Measurements from ENCODE around the gene ETV6. TPM values are rescaled to one million over a fixed set of nuclear protein-coding genes. Genes with fewer than 3 reads are reported as not detected.

ETV6 gene
- total RNA-seq, 1 experiment from 2014 or later, result 14.1 TPM

- H2AFZ ChIP-seq (ENCODE audit: low read depth, low read length, poor library complexity, severe bottlenecking), result no peak overlapping the region
- POLR2A ChIA-PET, result no interaction called here
- H3K9me2 ChIP-seq (ENCODE audit: insufficient read depth), result no peaks in the 10 kb centered on the region
- no peak overlapping the region for H3K27ac ChIP-seq (ENCODE audit: low read depth, low read length)
- H3K36me3 ChIP-seq (ENCODE audit: control insufficient read depth in 1 of 2, insufficient read depth in 2 of 2, low read length in 2 of 2), result no peaks in the 10 kb centered on the region
- H3K79me2 ChIP-seq (ENCODE audit: insufficient read depth, low read length), result no peaks in the 10 kb centered on the region
- H3K4me2 ChIP-seq (ENCODE audit: low read length), result no peak overlapping the region
- H4K20me1 ChIP-seq (ENCODE audit: insufficient read depth), result no peaks in the 10 kb centered on the region
- TF ChIP-seq SRF (IDR thresholded peaks at IDR 0.05; ENCODE audit: low read depth), result no peak
- TF ChIP-seq SIN3A (IDR thresholded peaks at IDR 0.05; ENCODE audit: low read depth), result no peak
- TF ChIP-seq RAD21 (IDR thresholded peaks at IDR 0.05; ENCODE audit: low read depth), result no peak
- TF ChIP-seq CTCF (IDR thresholded peaks at IDR 0.05 in 2 of 3, conservative IDR thresholded peaks at IDR 0.05 in 1 of 3; ENCODE audit: borderline replicate concordance in 1 of 3, insufficient read depth in 1 of 3, low read depth in 2 of 3, low read length in 2 of 3), result no peak
- TF ChIP-seq REST (IDR thresholded peaks at IDR 0.05; ENCODE audit: low read depth), result no peak
- no peak for TF ChIP-seq EZH2 (IDR thresholded peaks at IDR 0.05)
- TF ChIP-seq SP1 (IDR thresholded peaks at IDR 0.05; ENCODE audit: low read depth), result no peak
- no peak for TF ChIP-seq ATF3 (IDR thresholded peaks at IDR 0.05)
- intact Hi-C loops (cut with micrococcal nuclease), result no loop called here
- DNase-seq (ENCODE audit: low read depth, low spot score), result no peak
- H3K27me3 ChIP-seq (ENCODE audit: insufficient read depth, low read length), result no peaks in the 10 kb centered on the region
- ATAC-seq, result no peak
- no peaks in the 10 kb centered on the region for H3K4me1 ChIP-seq (ENCODE audit: control insufficient read depth in 1 of 2, insufficient read depth in 2 of 2, low read length in 2 of 2)
- H3K4me3 ChIP-seq (replicated peaks in 1 of 2; ENCODE audit: low read depth in 1 of 2, low read length in 2 of 2), result no peak overlapping the region
- H3K9ac ChIP-seq (ENCODE audit: low read length), result no peak overlapping the region
- H3K9me3 ChIP-seq (ENCODE audit: control insufficient read depth in 1 of 2, insufficient read depth in 1 of 2, low read depth in 1 of 2, low read length in 2 of 2), result no peaks in the 10 kb centered on the region
- CTCF ChIA-PET, result no interaction called here
- BruUV-seq (replicated peaks), result no TSS peak
- RAD21 ChIA-PET (ENCODE audit: low non-redundant PET in 1 of 2, low total read pairs in 2 of 2, uncharacterized antibody in 2 of 2, unreplicated experiment in 2 of 2), result no interaction called here
These were observed 45.1 kb downstream of the ETV6 start for GRCh38 chr12:11694528-11694927.
